Measurements from ENCODE around the gene BANP.

Gene BANP

DNA sequence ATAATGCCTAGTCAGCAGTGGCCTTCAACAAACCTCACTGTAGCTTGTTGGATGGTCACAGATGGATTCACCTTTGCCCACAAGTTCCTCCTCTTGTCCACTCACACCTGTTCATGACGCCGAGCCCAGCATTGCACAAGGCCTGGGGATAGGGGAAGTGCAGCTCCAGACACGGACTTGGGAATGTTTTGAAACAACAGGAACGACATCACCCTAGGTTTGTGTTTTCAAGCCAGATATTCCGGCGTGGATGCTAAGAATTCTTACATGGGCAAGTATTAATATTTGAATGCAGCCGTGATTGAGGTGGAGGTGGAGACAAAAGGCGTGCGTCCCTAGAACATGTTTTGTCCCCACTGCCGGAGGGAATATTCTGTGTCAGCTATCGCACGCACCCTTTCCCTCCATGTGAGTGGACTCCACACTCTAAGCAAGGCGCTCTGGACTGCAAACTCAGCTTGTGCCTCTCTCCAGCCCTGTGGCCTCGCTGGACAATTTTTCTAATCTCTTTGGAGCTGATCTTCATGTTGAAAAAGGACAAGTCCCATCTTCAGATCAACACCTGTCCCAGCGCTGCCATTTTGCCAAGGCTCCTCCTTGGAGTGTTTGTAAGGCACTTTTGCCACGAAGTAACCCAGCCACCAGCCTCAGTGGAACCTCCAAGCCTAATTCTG lies 2.0 kb upstream of the BANP start:
- no peak for DNase-seq

DNA sequence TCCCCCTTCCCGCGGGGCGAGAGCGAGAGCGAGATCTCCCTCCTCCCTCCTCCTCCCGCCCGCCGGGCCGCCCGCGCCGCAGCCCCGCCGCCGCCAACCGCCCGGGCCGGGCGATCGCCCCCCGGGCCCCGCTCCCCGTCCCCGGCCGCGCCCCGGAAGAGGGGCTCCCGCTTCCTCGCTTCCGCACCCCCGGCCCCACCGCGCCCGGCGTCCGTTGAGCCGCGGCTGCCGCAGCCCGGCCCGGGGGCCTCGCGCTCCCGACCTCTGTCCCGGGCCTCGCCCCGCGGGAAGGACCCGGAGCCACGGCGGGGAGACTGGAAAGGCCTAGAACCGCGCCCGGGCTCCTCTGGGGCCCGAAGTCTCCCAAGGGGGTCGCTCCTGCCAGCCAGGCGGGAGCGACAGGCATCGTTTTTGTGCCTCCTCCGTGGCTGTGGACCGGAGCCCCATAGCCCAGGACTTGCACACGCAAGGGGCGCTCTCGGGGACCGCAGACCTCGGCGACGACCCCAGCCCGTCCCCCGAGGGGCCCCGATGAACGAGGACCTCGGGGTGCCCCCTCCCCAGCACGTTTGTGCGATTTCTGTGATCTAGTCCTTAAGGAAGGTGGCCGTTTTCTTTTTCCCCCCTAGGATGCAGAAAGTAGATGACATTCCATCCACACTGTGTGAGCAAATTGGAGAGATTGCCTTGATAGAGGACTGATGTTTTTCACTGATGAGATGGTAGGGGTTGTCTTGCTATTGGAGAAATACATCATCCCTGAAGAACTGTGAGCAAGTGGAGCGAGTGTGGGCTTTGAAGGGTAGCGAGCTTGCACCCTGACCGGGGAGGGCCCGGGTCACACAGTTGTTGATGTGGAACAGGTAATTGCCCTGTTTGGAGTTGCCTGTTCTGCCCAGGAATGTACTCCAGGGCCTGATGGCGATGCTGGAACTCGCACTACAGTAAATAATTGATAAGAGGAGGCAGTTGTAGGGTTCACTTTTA lies 611 bp downstream of the BANP start:
- DNase-seq = no peak

DNA sequence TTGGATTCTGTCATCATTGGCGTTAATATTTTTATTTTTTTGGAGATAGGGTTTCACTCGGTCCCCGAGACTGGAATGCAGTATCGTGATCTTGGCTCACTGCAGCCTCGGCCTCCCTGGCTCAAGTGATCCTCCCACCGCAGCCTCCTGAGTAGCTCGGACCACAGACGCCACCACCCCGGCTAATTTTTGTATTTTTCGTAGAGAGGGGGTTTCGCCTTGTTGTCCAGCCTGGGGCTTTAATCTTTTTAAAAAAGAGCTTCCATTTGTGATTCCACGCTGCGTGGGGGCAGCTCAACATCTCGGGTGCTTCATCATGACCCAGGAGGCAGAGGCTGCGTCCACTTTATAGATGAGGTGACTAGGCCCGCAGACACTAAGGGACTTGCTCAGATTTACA lies 1.5 kb downstream of the BANP start:
- DNase-seq = no peak

DNA sequence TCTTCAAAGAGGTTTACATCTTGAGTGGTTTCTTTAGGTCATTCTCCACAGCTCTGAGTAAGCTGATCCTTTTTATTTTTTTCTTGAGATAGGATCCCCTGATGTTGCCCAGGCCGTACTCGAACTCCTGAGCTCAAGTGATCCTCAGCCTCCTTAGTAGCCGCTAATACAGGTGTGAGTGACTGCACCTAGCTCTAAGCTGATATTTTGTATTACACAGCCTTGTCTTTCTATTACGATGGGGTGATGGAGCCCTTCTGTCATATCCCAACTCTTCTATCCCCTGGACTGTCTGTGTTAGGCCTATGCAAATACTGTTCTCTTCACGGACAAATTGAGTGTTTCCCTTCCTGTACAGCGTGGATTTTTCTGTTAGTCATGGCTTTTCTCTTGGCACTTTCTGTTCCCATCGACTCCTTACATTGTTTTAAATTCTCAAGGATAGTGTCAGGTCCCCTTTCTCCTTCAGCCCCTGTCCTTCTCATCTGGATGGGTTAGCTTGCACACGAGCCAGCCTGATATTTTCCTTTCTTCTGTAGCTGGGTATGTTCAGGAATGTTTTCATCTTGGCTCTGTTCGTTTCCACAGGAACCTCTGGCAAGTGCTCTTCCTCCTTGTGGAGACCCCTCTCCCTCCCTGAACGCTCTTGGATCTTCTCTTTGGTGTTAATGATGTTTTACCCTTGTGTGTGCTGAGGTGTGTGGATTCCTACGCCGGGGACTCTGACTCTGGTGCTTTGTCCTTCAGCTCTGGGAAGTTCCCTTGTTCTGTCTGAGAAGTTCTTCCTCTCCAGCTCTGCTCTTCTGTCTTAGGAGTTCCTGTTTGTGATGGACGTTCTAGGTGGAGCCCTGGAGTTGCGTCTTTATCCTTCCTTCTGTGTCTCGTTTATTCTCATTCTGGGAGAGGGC lies 2.3 kb downstream of the BANP start:
- no peak for DNase-seq

DNA sequence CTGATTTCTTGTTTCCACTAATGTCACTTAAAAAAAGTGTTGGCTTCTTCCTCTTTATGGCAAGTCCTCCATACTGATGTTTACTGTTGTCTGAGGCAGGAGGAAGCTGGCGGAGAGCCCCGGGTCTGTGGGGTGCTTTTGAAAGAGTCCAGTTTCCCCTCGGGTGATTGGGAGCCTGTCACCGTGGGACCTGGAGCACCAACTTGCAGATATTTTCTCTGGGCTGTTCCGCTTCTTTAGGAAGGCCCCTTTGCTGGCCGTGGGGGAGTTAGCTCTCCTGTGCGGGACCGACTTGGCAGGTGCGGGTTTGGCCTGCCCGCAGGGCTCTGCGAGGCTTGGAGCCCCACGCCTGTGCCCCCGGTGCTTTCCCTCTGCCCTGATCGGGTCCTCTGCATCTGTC lies 3.1 kb downstream of the BANP start:
- DNase-seq = no peak

DNA sequence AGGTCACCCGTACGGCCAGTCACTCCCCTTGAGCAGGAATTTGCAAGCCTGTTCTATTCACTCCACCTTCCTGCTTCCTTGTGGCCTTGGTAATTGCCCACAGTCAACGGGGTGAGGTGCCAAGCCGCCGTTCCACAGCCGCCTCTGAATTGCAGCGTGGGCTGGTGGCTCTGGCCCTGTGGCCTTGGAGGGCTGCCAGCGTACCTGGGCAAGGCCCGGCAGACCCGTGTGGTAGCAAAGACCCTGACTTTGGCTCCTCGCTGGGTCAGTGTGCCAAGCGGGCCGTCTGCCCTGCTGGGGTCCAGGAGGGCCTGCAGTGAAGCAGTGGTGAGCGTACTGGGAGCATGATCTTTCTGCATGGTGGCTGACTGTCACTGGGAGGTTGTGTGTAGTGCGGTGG lies 3.6 kb downstream of the BANP start:
- DNase-seq = no peak

DNA sequence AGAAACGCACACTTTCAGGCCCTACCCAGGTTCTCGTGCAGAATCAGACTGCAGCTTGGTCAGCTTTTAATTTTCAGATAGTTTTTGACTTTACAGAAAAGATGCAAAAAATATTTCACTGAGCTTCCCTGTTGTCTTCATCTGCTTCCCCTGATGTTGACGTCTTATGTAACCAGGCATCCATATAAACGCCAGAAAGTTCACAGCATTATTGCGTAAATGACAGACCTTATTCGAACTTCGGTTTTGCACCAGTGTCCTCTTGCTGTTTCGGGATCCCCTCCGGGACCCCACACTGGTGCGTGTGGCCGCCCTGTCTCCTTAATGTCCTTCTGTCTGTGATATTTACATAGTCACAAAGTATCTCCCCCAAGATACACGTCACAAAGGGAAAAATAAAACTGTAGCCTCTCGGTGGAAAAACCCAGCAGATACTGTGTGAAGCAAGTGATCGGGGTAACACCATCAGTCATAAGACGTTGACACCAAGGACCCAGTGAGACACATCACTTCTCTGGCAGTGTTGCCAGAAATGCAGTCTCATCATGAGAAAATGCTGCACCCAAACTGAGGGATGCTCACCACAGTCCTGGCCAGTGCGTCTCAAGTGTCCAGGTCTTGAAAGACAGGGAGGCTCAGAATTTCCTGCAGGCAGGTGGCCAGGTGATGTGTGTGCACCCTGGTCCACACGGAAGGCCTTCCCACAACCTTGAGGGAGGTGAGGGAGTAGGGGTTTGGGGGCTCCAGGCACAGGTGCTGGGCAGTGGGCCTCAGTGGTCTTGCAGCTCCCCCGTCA lies 4.3 kb downstream of the BANP start:
- DNase-seq = no peak

GRCh38 chr16:87956098-87956364 lies 4.8 kb downstream of the BANP start:
- no peak for DNase-seq

GRCh38 chr16:87956365-87957231 lies 5.4 kb downstream of the BANP start:
- no peak for DNase-seq

GRCh38 chr16:87957296-87958094 lies 6.3 kb downstream of the BANP start:
- no peak for DNase-seq

DNA sequence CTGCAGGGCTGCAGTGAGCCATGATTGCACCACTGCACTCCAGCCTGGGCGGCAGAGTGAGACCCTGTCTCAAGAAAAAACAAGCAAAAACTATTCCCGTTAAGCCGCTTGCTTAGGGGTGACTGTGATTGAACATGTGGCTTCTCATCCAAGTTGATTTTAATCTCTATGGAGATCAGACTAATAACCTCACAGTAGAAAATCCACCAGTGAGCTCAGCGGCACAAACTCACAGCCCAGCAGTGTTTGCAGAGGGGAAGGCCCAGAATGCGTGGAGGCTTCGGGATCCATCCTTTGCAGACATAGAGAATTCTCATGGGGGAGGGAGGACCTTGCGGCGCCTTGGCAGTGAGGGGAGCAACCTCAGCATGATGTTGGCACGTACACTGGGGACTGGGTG lies 7.4 kb downstream of the BANP start:
- no peak for DNase-seq

GRCh38 chr16:87959391-87959990 lies 8.3 kb downstream of the BANP start:
- DNase-seq = no peak

DNA sequence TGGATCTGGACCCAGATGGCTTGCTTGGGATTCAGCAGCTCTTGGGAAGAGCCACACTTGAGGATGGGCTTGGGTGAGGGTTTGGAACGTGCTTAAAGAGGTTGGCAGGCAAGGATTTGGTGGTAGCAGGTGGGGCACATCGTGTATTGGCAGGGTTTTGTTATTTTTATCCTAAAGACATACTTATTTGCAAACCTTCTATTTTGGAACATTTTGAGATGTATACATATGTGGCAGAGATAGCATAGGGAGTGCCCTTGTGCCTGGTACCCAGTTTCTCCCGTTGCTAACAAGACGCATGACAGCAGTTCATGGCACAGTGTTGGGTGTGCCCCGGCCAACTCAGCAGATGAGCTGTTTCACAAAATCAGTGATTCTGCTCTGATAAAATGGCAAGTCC lies 9.1 kb downstream of the BANP start:
- DNase-seq = no peak

DNA sequence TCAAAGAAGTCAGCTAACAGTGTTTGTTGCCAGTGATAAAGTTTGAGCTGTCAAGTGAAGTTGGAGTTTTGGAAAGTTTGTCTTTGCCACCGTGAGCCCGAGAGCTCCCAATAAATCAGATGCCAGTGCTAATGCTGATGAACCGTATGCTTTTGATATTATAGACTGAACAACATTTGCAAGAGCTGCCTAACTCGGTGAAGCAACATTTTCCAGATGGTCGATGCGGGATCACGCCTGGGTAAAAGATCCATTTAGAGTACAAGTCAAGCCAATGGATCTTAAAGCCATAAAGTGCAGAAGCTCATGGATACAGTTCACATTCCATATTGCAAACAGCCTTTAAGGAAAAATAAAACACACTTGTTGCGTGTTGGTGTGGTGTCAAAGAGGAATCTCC lies 9.6 kb downstream of the BANP start:
- DNase-seq = no peak

DNA sequence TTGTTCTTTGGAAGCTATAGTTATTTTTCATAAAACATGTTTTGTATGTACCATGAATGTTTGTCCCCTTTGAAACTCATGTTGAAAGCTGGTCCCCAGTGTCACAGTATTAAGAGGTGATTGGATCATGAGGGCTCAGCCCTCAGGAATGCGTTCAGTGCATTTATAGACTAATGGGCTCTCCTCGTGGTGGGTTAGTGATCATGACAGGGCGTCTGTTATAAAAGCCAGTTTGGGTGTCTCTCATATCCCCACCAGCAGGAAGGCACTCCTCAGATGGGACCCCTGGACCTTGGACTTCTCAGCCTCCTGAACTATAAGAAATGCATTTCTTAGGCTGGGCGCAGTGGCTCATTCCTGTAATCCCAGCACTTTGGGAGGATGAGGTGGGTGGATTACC lies 10.4 kb downstream of the BANP start:
- DNase-seq = no peak

DNA sequence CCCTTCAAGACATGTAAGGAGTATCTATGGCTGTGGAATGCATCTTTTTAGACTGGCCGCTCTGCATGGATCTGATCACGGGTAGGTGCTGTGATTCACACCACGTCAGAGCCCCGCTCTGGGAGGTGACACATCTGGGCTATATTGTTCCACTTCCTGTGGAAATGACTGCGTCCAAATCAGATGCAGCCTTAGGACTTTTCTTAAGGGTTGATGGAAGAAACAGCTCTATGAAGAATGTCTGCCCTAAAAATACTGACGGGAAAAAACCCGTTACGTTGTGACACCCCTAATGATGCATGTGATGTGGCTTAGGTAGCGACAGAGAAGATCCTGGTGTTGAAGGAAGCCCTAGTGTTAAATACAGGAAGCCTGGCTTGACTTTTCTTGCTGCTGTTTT lies 12.2 kb downstream of the BANP start:
- DNase-seq = no peak

- DNase-seq = no peak
Measured at GRCh38 chr16:87964049-87964659, 12.9 kb downstream of the BANP start.

DNA sequence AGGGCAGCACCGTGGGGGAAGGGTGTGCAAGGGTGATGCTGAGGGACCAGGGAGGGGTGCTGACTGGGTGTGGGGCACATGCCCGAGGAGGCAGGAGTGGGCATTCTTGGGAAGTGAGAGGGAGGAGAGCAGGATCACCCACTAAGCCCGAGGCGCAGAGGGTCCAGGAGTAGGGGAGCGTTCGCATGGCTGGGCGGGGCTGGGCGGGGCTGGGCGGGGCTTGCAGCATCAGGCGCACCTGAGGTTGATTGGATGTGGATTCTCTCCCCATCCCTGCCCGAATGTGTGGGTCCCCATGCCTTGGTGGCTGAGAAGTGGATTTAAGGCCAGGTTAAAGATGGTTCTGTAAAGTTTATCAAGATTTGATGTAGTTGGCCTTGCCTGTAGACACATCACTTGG lies 14.2 kb downstream of the BANP start:
- DNase-seq = no peak

DNA sequence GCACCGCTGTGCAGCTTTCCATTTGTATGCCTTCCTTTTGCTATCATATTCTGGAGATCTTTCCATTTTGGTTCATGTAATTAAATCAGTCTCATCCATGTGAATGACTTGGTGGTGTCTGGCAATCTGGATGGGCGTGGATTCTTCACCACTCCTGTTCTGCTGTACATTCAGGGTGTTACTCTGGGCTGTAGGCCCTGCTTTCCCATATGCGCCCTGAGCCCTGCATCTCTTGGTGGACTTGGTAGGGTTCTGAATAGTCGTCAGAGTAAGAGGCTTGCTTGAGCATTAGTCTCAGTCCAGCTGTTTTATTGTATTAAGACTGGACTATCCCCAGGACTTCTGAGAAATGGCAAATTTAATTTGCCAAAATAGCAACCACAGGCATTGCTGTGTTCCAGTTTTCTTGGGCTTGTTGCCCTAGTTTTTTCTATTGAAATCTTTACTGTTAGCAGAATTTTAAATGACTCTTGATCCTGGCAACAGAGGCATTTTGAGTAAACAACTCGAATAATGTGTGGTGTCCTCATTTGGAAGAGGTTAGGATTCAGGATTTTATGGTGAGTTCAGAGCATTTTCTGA lies 14.9 kb downstream of the BANP start:
- no peak for DNase-seq

Measured in NCI-H1105 treated with DMSO at 0.1 percent for 48 hours (cell line).